Endothelial cell of umbilical vein (primary cell): ENCODE results near the gene COL4A1. TPM values are rescaled to one million over a fixed set of nuclear protein-coding genes. Genes with fewer than 3 reads are reported as not detected.

Source experiments
- BruUV-seq: library from RNA; stranded (reverse); fragments of 400-500 nt; replicated peaks from 2 replicates; lab custom pipeline; 2021; lab: Mats Ljungman, UMichigan
- CTCF ChIA-PET: fragments of 300-600, 350-600 bp; sonication (Branson Sonifier 250); formaldehyde crosslinking; loops from one replicate; lab custom pipeline; 2021; ENCODE audit warnings: antibody characterized with exemption, inconsistent platforms; lab: Charles Lee
- POLR2A ChIA-PET: fragments of 300-600, 350-600 bp; sonication (Branson Sonifier 250); formaldehyde crosslinking; loops from one replicate; lab custom pipeline; 2021; ENCODE audit warnings: antibody characterized with exemption, inconsistent platforms; lab: Charles Lee
- DNase-seq: peaks from one replicate; pipeline ENCODE4 v3.0.0-alpha.2; 2011; ENCODE audit warnings: low read depth, low spot score
- FAIRE-seq: peaks from 2 replicates; lab custom pipeline; 2011; peaks lifted over from hg19 to GRCh38; lab: Jason Lieb, UNC
- H2AFZ ChIP-seq: 2 replicates; pipeline ENCODE4 v1.6.0; 2012; ENCODE audit warnings: low read depth, low read length, control low read depth, inconsistent platforms
- H3K27ac ChIP-seq: 2 replicates; pipeline ENCODE4 v1.5.1; 2011; ENCODE audit warnings: low read depth, mild to moderate bottlenecking, control low read depth, low read length, moderate library complexity; ENCODE audit not compliant: insufficient read depth
- H3K27me3 ChIP-seq, 2 experiments: 2 replicates each; pipeline versions ENCODE4 v1.6.0 to v1.6.1; 2011; ENCODE audit warnings: low read length in 2 of 2, mixed read lengths in 1 of 2; ENCODE audit not compliant: control insufficient read depth in 2 of 2, insufficient read depth in 2 of 2
- H3K36me3 ChIP-seq, 2 experiments: 2 replicates in 1 of 2; 3 replicates in 1 of 2; pipeline ENCODE4 v1.5.1; 2011; ENCODE audit warnings: low read length in 2 of 2, mild to moderate bottlenecking in 1 of 2, moderate library complexity in 1 of 2; ENCODE audit not compliant: control insufficient read depth in 2 of 2, insufficient read depth in 2 of 2; ENCODE audit errors: extremely low read depth in 1 of 2
- H3K4me1 ChIP-seq: 3 replicates; pipeline ENCODE4 v1.5.1; 2011; ENCODE audit warnings: mild to moderate bottlenecking, low read length; ENCODE audit not compliant: control insufficient read depth, insufficient read depth; ENCODE audit errors: extremely low read depth
- H3K4me2 ChIP-seq: 2 replicates; pipeline ENCODE4 v1.6.1; 2011; ENCODE audit warnings: low read length, control low read depth, mixed read lengths; ENCODE audit not compliant: insufficient read depth
- H3K4me3 ChIP-seq, 3 experiments: fragments of 200-600 bp in 1 of 3; sonication (generic), shearing (Covaris generic) in 1 of 3; replicated peaks in 1 of 3; 2 replicates each; pipeline ENCODE4 v1.5.1; 2011 to 2016; ENCODE audit warnings: control low read depth in 3 of 3, low read length in 3 of 3, mild to moderate bottlenecking in 2 of 3, inconsistent platforms in 1 of 3, low read depth in 1 of 3, moderate library complexity in 1 of 3; ENCODE audit not compliant: insufficient read depth in 1 of 3
- H3K79me2 ChIP-seq: 2 replicates; pipeline ENCODE4 v1.6.0; 2012; ENCODE audit warnings: low read length, inconsistent platforms; ENCODE audit not compliant: control insufficient read depth, insufficient read depth
- H3K9ac ChIP-seq: replicated peaks from 2 replicates; pipeline ENCODE3; 2011; ENCODE audit warnings: low read length, control low read depth; ENCODE audit not compliant: insufficient read depth; ENCODE audit errors: extremely low read depth
- H3K9me1 ChIP-seq: replicated peaks from 3 replicates; pipeline ENCODE4 v1.6.0; 2011; ENCODE audit warnings: mild to moderate bottlenecking, low read length; ENCODE audit not compliant: control insufficient read depth, insufficient read depth; ENCODE audit errors: extremely low read depth
- H3K9me3 ChIP-seq: replicated peaks from 2 replicates; pipeline ENCODE4 v1.5.1; 2012; ENCODE audit warnings: low read length, inconsistent platforms; ENCODE audit not compliant: control insufficient read depth, insufficient read depth
- H4K20me1 ChIP-seq: replicated peaks from 2 replicates; pipeline ENCODE3; 2011; ENCODE audit warnings: mild to moderate bottlenecking, low read length; ENCODE audit not compliant: control insufficient read depth, insufficient read depth; ENCODE audit errors: extremely low read depth
- CTCF ChIP-seq, 2 donors: IDR thresholded peaks; 1 replicate in 1 of 2; 2 replicates in 1 of 2; pipeline ENCODE4 v1.5.1; 2011; ENCODE audit warnings: low read length in 2 of 2, mild to moderate bottlenecking in 2 of 2, moderate library complexity in 2 of 2, control low read depth in 1 of 2, inconsistent platforms in 1 of 2, low read depth in 1 of 2; ENCODE audit not compliant: insufficient read depth in 1 of 2; ENCODE audit errors: extremely low read depth in 1 of 2
- MYC ChIP-seq: IDR thresholded peaks from one replicate; pipeline ENCODE4 v1.6.1; 2011; ENCODE audit warnings: mild to moderate bottlenecking, low read depth, low read length
- POLR2AphosphoS5 ChIP-seq: IDR thresholded peaks from 2 replicates; pipeline ENCODE4 v1.6.1; 2012; ENCODE audit warnings: low read depth, mild to moderate bottlenecking, control low read depth, low read length, moderate library complexity; ENCODE audit not compliant: insufficient read depth
- dilution Hi-C: fragments of 300-500 bp; cut with MboI; formaldehyde crosslinking; loops from one replicate; pipeline ENCODE4 v1.15.0; 2019; ENCODE audit warnings: low sequenced_read_pairs; ENCODE audit not compliant: extremely low pct_ligation_motif_present
- intact Hi-C: fragments of 100-400 bp; cut with micrococcal nuclease; formaldehyde crosslinking; loops from one replicate; pipeline ENCODE4 v1.10.0; 2022
- polyA plus RNA-seq, 4 experiments: library from polyadenylated mRNA; depleted of rRNA in 3 of 4; stranded (reverse) in 3 of 4; unstranded in 1 of 4; fragments of >200 nt; gene quantifications; 2 replicates each; pipeline versions ENCODE4 v1.2.1 to v1.2.3, GENCODE V29; 2011 to 2012; ENCODE audit warnings: missing spikeins in 1 of 4
- total RNA-seq: library from RNA; stranded (reverse); gene quantifications from 2 replicates; pipeline ENCODE4 v1.2.3, GENCODE V29; 2021

Gene COL4A1
- total and polyA plus RNA-seq, 2 donors (not counting 3 experiments of a cell fraction or from before 2014, with no cell fraction given): 384 to 1,119 TPM

GRCh38 chr13:110308656-110309359 lies 1.9 kb upstream of the COL4A1 start:
- peak overlapping the region; percentile 6 for H2AFZ ChIP-seq
- H3K27me3 ChIP-seq: no peaks in the 10 kb centered on the region
- ChIA-PET POLR2A (interaction anchor here (0.8 to 1.1 kb wide), 4 partner anchors 11 to 407 kb away, joined by 3 to 4 read pairs (median 4); no protein-coding TSS in a partner anchor), CTCF (interaction anchor here (0.7 to 5.0 kb wide), 14 partner anchors 10 to 136 kb away, joined by 3 to 43 read pairs (median 5); no protein-coding TSS in a partner anchor)
- dilution Hi-C loops (no loop called here), intact Hi-C loops (loop anchor here (1.0 kb wide), 2 partner anchors 11 to 103 kb away; no protein-coding TSS in a partner anchor)
- no peaks in the 10 kb centered on the region for H3K9me3 ChIP-seq
- H3K27ac ChIP-seq: peak overlapping the region; percentile 59
- TF ChIP-seq CTCF (IDR thresholded peaks at IDR 0.05; ENCODE audit: extremely low read depth in 1 of 2, insufficient read depth in 1 of 2, low read depth in 1 of 2, low read length in 2 of 2): no peak
- no peak for TF ChIP-seq POLR2AphosphoS5
- no peak for TF ChIP-seq MYC
- peak; percentile 83 for FAIRE-seq
- no TSS peak for BruUV-seq
- no peak for DNase-seq
- no peaks in the 10 kb centered on the region for H4K20me1 ChIP-seq
- peaks cover 2 to 11% of the 10 kb centered on the region in 2 experiments for H3K36me3 ChIP-seq
- no peaks in the 10 kb centered on the region for H3K9me1 ChIP-seq
- peak overlapping the region; percentile 64 to 83 (median 71) for H3K4me3 ChIP-seq
- H3K79me2 ChIP-seq: peaks cover 93% of the 10 kb centered on the region
- peaks cover 55% of the 10 kb centered on the region for H3K4me1 ChIP-seq
- peak overlapping the region; percentile 53 for H3K4me2 ChIP-seq
- H3K9ac ChIP-seq: peak overlapping the region; percentile 74
